ENCODE data around the gene TINCR. TPM values are rescaled to one million over a fixed set of nuclear protein-coding genes. Genes with fewer than 3 reads are reported as not detected.

The TINCR gene
- polyA plus RNA-seq, 1 donor from 2014 or later, result 2.0 TPM

DNA sequence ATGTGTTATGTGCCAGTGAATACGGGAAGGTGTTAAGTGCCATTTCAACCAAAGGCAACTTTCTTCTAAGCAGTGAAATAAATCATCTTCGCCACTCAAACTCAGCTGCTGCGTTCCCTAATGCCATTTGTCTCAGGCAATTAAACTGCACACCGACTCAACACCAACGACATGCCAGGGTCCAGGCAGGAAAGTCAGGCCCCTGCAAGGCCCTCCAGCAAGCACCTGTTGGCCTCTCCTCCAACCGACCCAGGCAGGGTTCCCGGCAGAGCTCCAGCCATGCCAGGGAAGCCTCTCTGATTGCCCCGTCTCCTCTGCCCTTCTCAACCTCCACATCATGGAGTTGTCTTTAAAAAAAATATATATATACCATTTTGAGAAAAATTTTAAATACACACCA is 33.0 kb upstream of the TINCR start:
- H4K20me1 ChIP-seq (ENCODE audit: insufficient read depth), result no peaks in the 10 kb centered on the region

DNA sequence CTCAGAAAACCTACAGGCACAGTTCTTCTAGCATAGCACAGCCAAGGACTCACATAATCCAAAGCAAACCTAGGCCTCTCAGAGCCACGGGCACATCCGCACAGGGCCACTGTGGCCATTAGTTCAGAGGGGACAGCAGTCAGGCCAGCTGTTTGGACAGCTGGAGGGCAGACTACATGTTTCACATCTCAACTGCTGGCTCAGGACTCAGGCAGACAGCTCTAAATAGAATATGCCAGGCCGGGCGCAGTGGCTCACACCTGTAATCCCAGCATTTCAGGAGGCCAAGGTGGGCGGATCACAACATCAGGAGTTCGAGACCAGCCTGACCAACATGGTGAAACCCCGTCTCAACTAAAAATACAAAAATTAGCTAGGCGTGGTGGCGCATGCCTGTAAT is 28.0 kb upstream of the TINCR start:
- Histone ChIP-seq H4K20me1 (ENCODE audit: insufficient read depth) (no peaks in the 10 kb centered on the region), H3K4me3 (ENCODE audit: low read length) (no peak overlapping the region), H2AFZ (ENCODE audit: low read depth, low read length) (no peak overlapping the region), H3K79me2 (replicated peaks; ENCODE audit: insufficient read depth, low read length) (no peaks in the 10 kb centered on the region), H3K4me2 (ENCODE audit: low read length) (no peak overlapping the region), H3K27me3 (ENCODE audit: insufficient read depth, low read depth, low read length) (no peaks in the 10 kb centered on the region), H3K9me3 (ENCODE audit: low read length) (no peaks in the 10 kb centered on the region), H3K9ac (ENCODE audit: low read length) (no peak overlapping the region), H3K27ac (ENCODE audit: low read length) (no peak overlapping the region), H3F3A (ENCODE audit: insufficient read depth, low read length, poor library complexity, severe bottlenecking) (no peaks in the 10 kb centered on the region), H3K9me2 (ENCODE audit: insufficient read depth, low read length) (no peaks in the 10 kb centered on the region), H3K36me3 (ENCODE audit: insufficient read depth, low read length) (no peaks in the 10 kb centered on the region)
- TF ChIP-seq EZH2 (IDR thresholded peaks at IDR 0.05; ENCODE audit: borderline replicate concordance, insufficient read depth, low read length, poor library complexity, severe bottlenecking) (no peak), POLR2AphosphoS5 (IDR thresholded peaks at IDR 0.05) (no peak), SMC3 (conservative IDR thresholded peaks at IDR 0.05; ENCODE audit: poor library complexity) (no peak), TAF1 (IDR thresholded peaks at IDR 0.05; ENCODE audit: low read depth) (no peak), MXI1 (conservative IDR thresholded peaks at IDR 0.05; ENCODE audit: poor library complexity, severe bottlenecking) (no peak), EP300 (conservative IDR thresholded peaks at IDR 0.05; ENCODE audit: poor library complexity, severe bottlenecking) (no peak), RAD21 (conservative IDR thresholded peaks at IDR 0.05) (no peak)
- TF ChIP-seq, protein P1, sequence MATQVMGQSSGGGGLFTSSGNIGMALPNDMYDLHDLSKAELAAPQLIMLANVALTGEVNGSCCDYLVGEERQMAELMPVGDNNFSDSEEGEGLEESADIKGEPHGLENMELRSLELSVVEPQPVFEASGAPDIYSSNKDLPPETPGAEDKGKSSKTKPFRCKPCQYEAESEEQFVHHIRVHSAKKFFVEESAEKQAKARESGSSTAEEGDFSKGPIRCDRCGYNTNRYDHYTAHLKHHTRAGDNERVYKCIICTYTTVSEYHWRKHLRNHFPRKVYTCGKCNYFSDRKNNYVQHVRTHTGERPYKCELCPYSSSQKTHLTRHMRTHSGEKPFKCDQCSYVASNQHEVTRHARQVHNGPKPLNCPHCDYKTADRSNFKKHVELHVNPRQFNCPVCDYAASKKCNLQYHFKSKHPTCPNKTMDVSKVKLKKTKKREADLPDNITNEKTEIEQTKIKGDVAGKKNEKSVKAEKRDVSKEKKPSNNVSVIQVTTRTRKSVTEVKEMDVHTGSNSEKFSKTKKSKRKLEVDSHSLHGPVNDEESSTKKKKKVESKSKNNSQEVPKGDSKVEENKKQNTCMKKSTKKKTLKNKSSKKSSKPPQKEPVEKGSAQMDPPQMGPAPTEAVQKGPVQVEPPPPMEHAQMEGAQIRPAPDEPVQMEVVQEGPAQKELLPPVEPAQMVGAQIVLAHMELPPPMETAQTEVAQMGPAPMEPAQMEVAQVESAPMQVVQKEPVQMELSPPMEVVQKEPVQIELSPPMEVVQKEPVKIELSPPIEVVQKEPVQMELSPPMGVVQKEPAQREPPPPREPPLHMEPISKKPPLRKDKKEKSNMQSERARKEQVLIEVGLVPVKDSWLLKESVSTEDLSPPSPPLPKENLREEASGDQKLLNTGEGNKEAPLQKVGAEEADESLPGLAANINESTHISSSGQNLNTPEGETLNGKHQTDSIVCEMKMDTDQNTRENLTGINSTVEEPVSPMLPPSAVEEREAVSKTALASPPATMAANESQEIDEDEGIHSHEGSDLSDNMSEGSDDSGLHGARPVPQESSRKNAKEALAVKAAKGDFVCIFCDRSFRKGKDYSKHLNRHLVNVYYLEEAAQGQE (IDR thresholded peaks at IDR 0.05; ENCODE audit: borderline replicate concordance), result no peak
- TF ChIP-seq, protein P2, sequence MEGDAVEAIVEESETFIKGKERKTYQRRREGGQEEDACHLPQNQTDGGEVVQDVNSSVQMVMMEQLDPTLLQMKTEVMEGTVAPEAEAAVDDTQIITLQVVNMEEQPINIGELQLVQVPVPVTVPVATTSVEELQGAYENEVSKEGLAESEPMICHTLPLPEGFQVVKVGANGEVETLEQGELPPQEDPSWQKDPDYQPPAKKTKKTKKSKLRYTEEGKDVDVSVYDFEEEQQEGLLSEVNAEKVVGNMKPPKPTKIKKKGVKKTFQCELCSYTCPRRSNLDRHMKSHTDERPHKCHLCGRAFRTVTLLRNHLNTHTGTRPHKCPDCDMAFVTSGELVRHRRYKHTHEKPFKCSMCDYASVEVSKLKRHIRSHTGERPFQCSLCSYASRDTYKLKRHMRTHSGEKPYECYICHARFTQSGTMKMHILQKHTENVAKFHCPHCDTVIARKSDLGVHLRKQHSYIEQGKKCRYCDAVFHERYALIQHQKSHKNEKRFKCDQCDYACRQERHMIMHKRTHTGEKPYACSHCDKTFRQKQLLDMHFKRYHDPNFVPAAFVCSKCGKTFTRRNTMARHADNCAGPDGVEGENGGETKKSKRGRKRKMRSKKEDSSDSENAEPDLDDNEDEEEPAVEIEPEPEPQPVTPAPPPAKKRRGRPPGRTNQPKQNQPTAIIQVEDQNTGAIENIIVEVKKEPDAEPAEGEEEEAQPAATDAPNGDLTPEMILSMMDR (IDR thresholded peaks at IDR 0.05; ENCODE audit: poor library complexity, severe bottlenecking), result no peak

More for the DNA sequence above, 33.0 kb upstream of the TINCR start:
- Histone ChIP-seq H3K36me3 (ENCODE audit: insufficient read depth, low read length) (no peaks in the 10 kb centered on the region), H3K27me3 (ENCODE audit: insufficient read depth, low read depth, low read length) (no peaks in the 10 kb centered on the region), H3K27ac (ENCODE audit: low read length) (no peak overlapping the region), H3F3A (ENCODE audit: insufficient read depth, low read length, poor library complexity, severe bottlenecking) (no peaks in the 10 kb centered on the region), H3K9ac (ENCODE audit: low read length) (no peak overlapping the region), H3K9me3 (ENCODE audit: low read length) (no peaks in the 10 kb centered on the region), H3K4me2 (ENCODE audit: low read length) (no peak overlapping the region), H2AFZ (ENCODE audit: low read depth, low read length) (no peak overlapping the region), H3K4me3 (ENCODE audit: low read length) (no peak overlapping the region), H3K9me2 (ENCODE audit: insufficient read depth, low read length) (no peaks in the 10 kb centered on the region), H3K79me2 (replicated peaks; ENCODE audit: insufficient read depth, low read length) (peaks cover 3% of the 10 kb centered on the region)
- TF ChIP-seq RAD21 (conservative IDR thresholded peaks at IDR 0.05) (no peak), MXI1 (conservative IDR thresholded peaks at IDR 0.05; ENCODE audit: poor library complexity, severe bottlenecking) (no peak), SMC3 (conservative IDR thresholded peaks at IDR 0.05; ENCODE audit: poor library complexity) (no peak), EP300 (conservative IDR thresholded peaks at IDR 0.05; ENCODE audit: poor library complexity, severe bottlenecking) (no peak), EZH2 (IDR thresholded peaks at IDR 0.05; ENCODE audit: borderline replicate concordance, insufficient read depth, low read length, poor library complexity, severe bottlenecking) (no peak), POLR2AphosphoS5 (IDR thresholded peaks at IDR 0.05) (no peak), TAF1 (IDR thresholded peaks at IDR 0.05; ENCODE audit: low read depth) (no peak)
- TF ChIP-seq, protein P2 (IDR thresholded peaks at IDR 0.05; ENCODE audit: poor library complexity, severe bottlenecking), result no peak
- TF ChIP-seq, protein P1 (IDR thresholded peaks at IDR 0.05; ENCODE audit: borderline replicate concordance), result no peak

Measured in neural cell (in vitro differentiated cells).